ENCODE measurements around the gene FNDC1. TPM values are rescaled to one million over a fixed set of nuclear protein-coding genes. Genes with fewer than 3 reads are reported as not detected.

FNDC1 gene
- total RNA-seq, 1 experiment from 2014 or later = not detected

GRCh38 chr6:159315562-159315961, 146.4 kb downstream of the FNDC1 start:
- DNase-seq (ENCODE audit: low read depth) = no peak
- in situ Hi-C loops (cut with HindIII; ENCODE audit: low pct_unique_long_range_greater_than_20kb, low sequenced_read_pairs) = no loop called here

- in situ Hi-C loops (cut with HindIII; ENCODE audit: low pct_unique_long_range_greater_than_20kb, low sequenced_read_pairs) = no loop called here
- no peak for DNase-seq (ENCODE audit: low read depth)
Measured at GRCh38 chr6:159317430-159317829, 148.2 kb downstream of the FNDC1 start.

GRCh38 chr6:159321267-159321666, 152.1 kb downstream of the FNDC1 start:
- in situ Hi-C loops (cut with HindIII; ENCODE audit: low pct_unique_long_range_greater_than_20kb, low sequenced_read_pairs) = no loop called here
- no peak for DNase-seq (ENCODE audit: low read depth)

Other genes starting within 250 kb of the FNDC1 start
- gene RSPH3, start 169.2 kb upstream of the FNDC1 start, total RNA-seq (2014; rRNA removed; shearing (Covaris generic); ENCODE audit: low replicate concordance) = 3.1 and 4.2 TPM in 2 replicates
- not detected in 2 replicates for gene TAGAP, start 124.4 kb upstream of the FNDC1 start, total RNA-seq (2014; rRNA removed; shearing (Covaris generic); ENCODE audit: low replicate concordance)

Data from Caki2 (cell line).